ENCODE results near the gene NRG4. TPM values are rescaled to one million over a fixed set of nuclear protein-coding genes. Genes with fewer than 3 reads are reported as not detected.

The NRG4 gene
- total and polyA plus RNA-seq, 9 donors: 0.05 to 9.0 (median 0.44) TPM; not detected in 1

- H3K9me3 ChIP-seq: no peaks in the 10 kb centered on the region
- DNase-seq: no peak
- no peaks in the 10 kb centered on the region for H3K4me1 ChIP-seq (ENCODE audit: insufficient read depth)
- no peak overlapping the region for H3K27ac ChIP-seq
- intact Hi-C loops (cut with DNase I): no loop called here
- no peaks in the 10 kb centered on the region for H3K36me3 ChIP-seq
- 76 to 92% (median 85%) methylated on average over 1 of the region's 1 CpG for WGBS, 3 donors
- no peaks in the 10 kb centered on the region for H3K27me3 ChIP-seq
- no peak for TF ChIP-seq POLR2A (IDR thresholded peaks at IDR 0.05)
- TF ChIP-seq CTCF (IDR thresholded peaks at IDR 0.05): no peak
- no peak for TF ChIP-seq EP300 (IDR thresholded peaks at IDR 0.05)
- no peak overlapping the region for H3K4me3 ChIP-seq
Measured at GRCh38 chr15:75995611-75996010, 16.6 kb downstream of the NRG4 start.

- H3K4me3 ChIP-seq: no peak overlapping the region
- TF ChIP-seq EP300 (IDR thresholded peaks at IDR 0.05) (no peak), POLR2A (IDR thresholded peaks at IDR 0.05) (no peak), CTCF (IDR thresholded peaks at IDR 0.05) (no peak)
- no peaks in the 10 kb centered on the region for H3K9me3 ChIP-seq
- H3K4me1 ChIP-seq (ENCODE audit: insufficient read depth): no peaks in the 10 kb centered on the region
- H3K27ac ChIP-seq: no peak overlapping the region
- intact Hi-C loops (cut with DNase I): no loop called here
- 84 to 96% (median 91%) methylated on average over 1 of the region's 1 CpG for WGBS, 3 donors
- DNase-seq: no peak
- H3K27me3 ChIP-seq: no peaks in the 10 kb centered on the region
- no peaks in the 10 kb centered on the region for H3K36me3 ChIP-seq
Measured at GRCh38 chr15:75994220-75994619, 18.0 kb downstream of the NRG4 start.

GRCh38 chr15:75992897-75993296, 19.3 kb downstream of the NRG4 start:
- TF ChIP-seq EP300 (IDR thresholded peaks at IDR 0.05) (no peak), POLR2A (IDR thresholded peaks at IDR 0.05) (no peak), CTCF (IDR thresholded peaks at IDR 0.05) (no peak)
- H3K9me3 ChIP-seq: no peaks in the 10 kb centered on the region
- H3K27ac ChIP-seq: no peak overlapping the region
- no peak overlapping the region for H3K4me3 ChIP-seq
- intact Hi-C loops (cut with DNase I): no loop called here
- H3K36me3 ChIP-seq: no peaks in the 10 kb centered on the region
- H3K4me1 ChIP-seq (ENCODE audit: insufficient read depth): no peaks in the 10 kb centered on the region
- no peak for DNase-seq
- no peaks in the 10 kb centered on the region for H3K27me3 ChIP-seq

GRCh38 chr15:75989875-75990274, 22.3 kb downstream of the NRG4 start:
- no peak for DNase-seq
- intact Hi-C loops (cut with DNase I): no loop called here
- no peak for TF ChIP-seq CTCF (IDR thresholded peaks at IDR 0.05)
- no peaks in the 10 kb centered on the region for H3K27me3 ChIP-seq
- H3K4me1 ChIP-seq (ENCODE audit: insufficient read depth): no peaks in the 10 kb centered on the region
- H3K27ac ChIP-seq: no peak overlapping the region
- H3K4me3 ChIP-seq: no peak overlapping the region
- 81 to 82% (median 82%) methylated on average over 7 of the region's 7 CpGs for WGBS, 3 donors
- H3K9me3 ChIP-seq: no peaks in the 10 kb centered on the region
- H3K36me3 ChIP-seq: no peaks in the 10 kb centered on the region

GRCh38 chr15:75989045-75989444, 23.2 kb downstream of the NRG4 start:
- Histone ChIP-seq H3K27me3 (no peaks in the 10 kb centered on the region), H3K27ac (no peak overlapping the region), H3K4me3 (no peak overlapping the region), H3K4me1 (ENCODE audit: insufficient read depth) (no peaks in the 10 kb centered on the region), H3K9me3 (no peaks in the 10 kb centered on the region), H3K36me3 (no peaks in the 10 kb centered on the region)
- no peak for TF ChIP-seq CTCF (IDR thresholded peaks at IDR 0.05)
- TF ChIP-seq EP300 (IDR thresholded peaks at IDR 0.05): no peak
- no peak for TF ChIP-seq POLR2A (IDR thresholded peaks at IDR 0.05)
- DNase-seq: no peak
- 27 to 40% (median 32%) methylated on average over 2 of the region's 2 CpGs for WGBS, 3 donors
- intact Hi-C loops (cut with DNase I): no loop called here

Measured in ovary (tissue), 9 donors.